Type B pancreatic cell (in vitro differentiated cells): Measurements from ENCODE around the gene STXBP6. TPM values are rescaled to one million over a fixed set of nuclear protein-coding genes. Genes with fewer than 3 reads are reported as not detected.

Experiments
- DNase-seq: peaks from one replicate; pipeline ENCODE4 v3.0.0; 2021; ENCODE audit warnings: mixed read lengths; ENCODE audit not compliant: unreplicated experiment; ENCODE audit errors: extremely low spot score
- H3K27ac Mint-ChIP-seq: 2 replicates; pipeline ENCODE4 v1.8.0; 2021; ENCODE audit warnings: mild to moderate bottlenecking, mixed read lengths
- H3K27me3 Mint-ChIP-seq: 2 replicates; pipeline ENCODE4 v1.8.0; 2021; ENCODE audit warnings: mixed read lengths
- H3K36me3 Mint-ChIP-seq: 2 replicates; pipeline ENCODE4 v1.8.0; 2021; ENCODE audit warnings: mixed read lengths
- H3K4me1 Mint-ChIP-seq: one replicate; pipeline ENCODE4 v1.8.0; 2021; ENCODE audit warnings: mixed read lengths; ENCODE audit not compliant: unreplicated experiment
- H3K4me3 Mint-ChIP-seq: 2 replicates; pipeline ENCODE4 v1.8.0; 2021; ENCODE audit warnings: mild to moderate bottlenecking, mixed read lengths
- H3K9me3 Mint-ChIP-seq: 2 replicates; pipeline ENCODE4 v1.8.0; 2021; ENCODE audit warnings: mixed read lengths
- total RNA-seq: library from RNA; stranded (reverse); gene quantifications from 2 replicates; pipeline ENCODE4 v1.2.1, GENCODE V29; 2021; ENCODE audit warnings: low replicate concordance
- TF ChIP-seq, protein P1 (sequence below): fragments of 200-600 bp; sonication (generic); conservative IDR thresholded peaks from 2 replicates; pipeline ENCODE4 v1.5.0; 2021; ENCODE audit warnings: antibody characterized with exemption, mild to moderate bottlenecking

Gene STXBP6
- total RNA-seq, 1 donor from 2014 or later, result 17.0 TPM

GRCh38 chr14:24866067-24866639 is 183.8 kb downstream of the STXBP6 start:
- no peaks in the 10 kb centered on the region for H3K4me1 Mint-ChIP-seq
- H3K27ac Mint-ChIP-seq, result no peak overlapping the region
- no peaks in the 10 kb centered on the region for H3K36me3 Mint-ChIP-seq
- DNase-seq, result no peak
- H3K9me3 Mint-ChIP-seq, result no peaks in the 10 kb centered on the region
- TF ChIP-seq, protein P1, sequence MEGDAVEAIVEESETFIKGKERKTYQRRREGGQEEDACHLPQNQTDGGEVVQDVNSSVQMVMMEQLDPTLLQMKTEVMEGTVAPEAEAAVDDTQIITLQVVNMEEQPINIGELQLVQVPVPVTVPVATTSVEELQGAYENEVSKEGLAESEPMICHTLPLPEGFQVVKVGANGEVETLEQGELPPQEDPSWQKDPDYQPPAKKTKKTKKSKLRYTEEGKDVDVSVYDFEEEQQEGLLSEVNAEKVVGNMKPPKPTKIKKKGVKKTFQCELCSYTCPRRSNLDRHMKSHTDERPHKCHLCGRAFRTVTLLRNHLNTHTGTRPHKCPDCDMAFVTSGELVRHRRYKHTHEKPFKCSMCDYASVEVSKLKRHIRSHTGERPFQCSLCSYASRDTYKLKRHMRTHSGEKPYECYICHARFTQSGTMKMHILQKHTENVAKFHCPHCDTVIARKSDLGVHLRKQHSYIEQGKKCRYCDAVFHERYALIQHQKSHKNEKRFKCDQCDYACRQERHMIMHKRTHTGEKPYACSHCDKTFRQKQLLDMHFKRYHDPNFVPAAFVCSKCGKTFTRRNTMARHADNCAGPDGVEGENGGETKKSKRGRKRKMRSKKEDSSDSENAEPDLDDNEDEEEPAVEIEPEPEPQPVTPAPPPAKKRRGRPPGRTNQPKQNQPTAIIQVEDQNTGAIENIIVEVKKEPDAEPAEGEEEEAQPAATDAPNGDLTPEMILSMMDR, result no peak
- no peak overlapping the region for H3K4me3 Mint-ChIP-seq
- H3K27me3 Mint-ChIP-seq, result no peaks in the 10 kb centered on the region

- TF ChIP-seq, protein P1, result no peak
Observed at GRCh38 chr14:24863968-24864684, 185.8 kb downstream of the STXBP6 start.

GRCh38 chr14:24861083-24861630 is 188.8 kb downstream of the STXBP6 start:
- no peaks in the 10 kb centered on the region for H3K4me1 Mint-ChIP-seq
- peak overlapping the region; percentile 100 for H3K27ac Mint-ChIP-seq
- peak overlapping the region; percentile 82 for H3K4me3 Mint-ChIP-seq
- H3K9me3 Mint-ChIP-seq, result no peaks in the 10 kb centered on the region
- H3K27me3 Mint-ChIP-seq, result no peaks in the 10 kb centered on the region
- TF ChIP-seq, protein P1, result no peak
- DNase-seq, result no peak
- H3K36me3 Mint-ChIP-seq, result no peaks in the 10 kb centered on the region

More at GRCh38 chr14:24863968-24864684, 185.8 kb downstream of the STXBP6 start:
- Mint-ChIP-seq H3K36me3 (no peaks in the 10 kb centered on the region), H3K9me3 (no peaks in the 10 kb centered on the region), H3K27me3 (no peaks in the 10 kb centered on the region), H3K27ac (peak overlapping the region; percentile 15), H3K4me3 (peak overlapping the region; percentile 9), H3K4me1 (no peaks in the 10 kb centered on the region)
- no peak for DNase-seq

DNA sequence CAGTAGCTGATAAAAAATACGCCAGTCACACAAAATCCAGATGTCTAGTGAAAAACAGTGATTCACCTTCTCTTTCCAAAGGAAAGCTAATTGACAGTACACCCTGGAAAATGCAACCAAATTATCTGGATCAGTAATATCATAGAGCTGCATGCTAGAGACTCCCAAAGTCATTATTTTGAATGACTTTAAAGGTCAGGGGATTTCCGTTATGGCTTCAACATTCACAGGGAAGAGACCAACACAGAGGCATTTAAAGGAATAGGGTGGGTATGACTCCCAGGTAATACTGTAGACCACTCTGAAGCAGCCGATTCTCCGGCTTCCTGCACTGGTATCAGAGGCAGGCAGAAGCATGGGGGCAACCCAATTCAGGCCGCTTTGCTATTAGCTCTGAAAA is 190.4 kb downstream of the STXBP6 start:
- TF ChIP-seq, protein P1, result no peak
- Mint-ChIP-seq H3K27ac (peak overlapping the region; percentile 100), H3K9me3 (no peaks in the 10 kb centered on the region), H3K36me3 (no peaks in the 10 kb centered on the region), H3K4me3 (no peak overlapping the region), H3K27me3 (no peaks in the 10 kb centered on the region), H3K4me1 (no peaks in the 10 kb centered on the region)
- no peak for DNase-seq

GRCh38 chr14:24858684-24859083 is 191.3 kb downstream of the STXBP6 start:
- DNase-seq, result no peak
- TF ChIP-seq, protein P1, result no peak

More at GRCh38 chr14:24858684-24859083, 191.3 kb downstream of the STXBP6 start:
- Mint-ChIP-seq H3K4me1 (no peaks in the 10 kb centered on the region), H3K36me3 (peaks cover 5% of the 10 kb centered on the region), H3K27me3 (no peaks in the 10 kb centered on the region), H3K4me3 (no peak overlapping the region), H3K9me3 (no peaks in the 10 kb centered on the region), H3K27ac (peak overlapping the region; percentile 32)
